Lung (tissue), 12 donors: ENCODE data around the gene SCN2B. TPM values are rescaled to one million over a fixed set of nuclear protein-coding genes. Genes with fewer than 3 reads are reported as not detected.

ENCODE experiments used
- ATAC-seq: fragments of 200-7000 bp; cut with Tn5 transposase; one replicate; pipeline ENCODE4 v1.9.1; 2020; ENCODE audit warnings: moderate number of reproducible peaks; ENCODE audit not compliant: insufficient read depth, low FRiP score
- DNase-seq, 3 donors: peaks; one replicate each; pipeline ENCODE4 v3.0.0-alpha.2; 2013 to 2017
- H3K27ac ChIP-seq, 2 donors: one replicate each; pipeline ENCODE4 v1.5.1; 2013; ENCODE audit warnings: mild to moderate bottlenecking in 2 of 2, moderate library complexity in 2 of 2, control low read depth in 1 of 2, inconsistent platforms in 1 of 2, low read depth in 1 of 2, low read length in 1 of 2
- H3K27me3 ChIP-seq, 3 donors: one replicate each; pipeline ENCODE4 v1.5.1; 2013; ENCODE audit warnings: low read length in 2 of 3; ENCODE audit not compliant: control insufficient read depth in 3 of 3, insufficient read depth in 3 of 3
- H3K36me3 ChIP-seq, 4 donors: one replicate each; pipeline ENCODE4 v1.5.1; 2013; ENCODE audit warnings: low read length in 4 of 4, mild to moderate bottlenecking in 1 of 4, moderate library complexity in 1 of 4; ENCODE audit not compliant: control insufficient read depth in 4 of 4, insufficient read depth in 4 of 4
- H3K4me1 ChIP-seq, 5 donors: one replicate each; pipeline ENCODE4 v1.5.1; 2013; ENCODE audit warnings: low read length in 5 of 5, mild to moderate bottlenecking in 2 of 5, moderate library complexity in 1 of 5; ENCODE audit not compliant: control insufficient read depth in 5 of 5, insufficient read depth in 5 of 5
- H3K4me3 ChIP-seq: one replicate; pipeline ENCODE4 v1.5.1; 2013; ENCODE audit warnings: mild to moderate bottlenecking, control low read depth, moderate library complexity
- H3K9ac ChIP-seq, 2 donors: one replicate each; pipeline ENCODE4 v1.5.1; 2013; ENCODE audit warnings: low read length in 2 of 2, control low read depth in 1 of 2; ENCODE audit not compliant: insufficient read depth in 1 of 2
- H3K9me3 ChIP-seq, 4 donors: one replicate each; pipeline ENCODE4 v1.5.1; 2013; ENCODE audit warnings: low read length in 3 of 4, mild to moderate bottlenecking in 1 of 4, moderate library complexity in 1 of 4; ENCODE audit not compliant: control insufficient read depth in 4 of 4, insufficient read depth in 3 of 4
- CTCF ChIP-seq: IDR thresholded peaks from 2 replicates; pipeline ENCODE4 v1.5.1; 2012; ENCODE audit warnings: mild to moderate bottlenecking; ENCODE audit errors: control extremely low read depth, extremely low read depth
- WGBS, 2 donors: extraction: QIAGEN DNeasy Blood & Tissue Kit; methylation state at CpG; one replicate each; pipeline ENCODE4 v1.1.7; 2013; 5-methylcytosine and 5-hydroxymethylcytosine counted together
- polyA plus RNA-seq, 2 donors: library from polyadenylated mRNA; stranded (reverse); fragments of 200-250 nt; gene quantifications; one replicate each; pipeline ENCODE4 v1.2.1, GENCODE V29; 2013
- total RNA-seq, 2 donors: library from RNA; depleted of rRNA in 1 of 2; stranded (reverse); fragments of >200 nt in 1 of 2; gene quantifications; one replicate each; pipeline ENCODE4 v1.2.1, GENCODE V29; 2014 to 2021
- donor health status: control.
- donor health status: control.
- donor health status: Bipolar disorder and iron deficiency.
- donor health status: healthy.
- donor health status: DM: yes; HTN: yes; CAD: no.

The SCN2B gene
- total and polyA plus RNA-seq, 4 donors: 0.03 to 1.6 (median 0.62) TPM

GRCh38 chr11:118143661-118144185 lies 32.7 kb downstream of the SCN2B start:
- Histone ChIP-seq H3K4me1 (peaks cover 0 to 5% (median 0%) of the 10 kb centered on the region in 5 donors), H3K27ac (no peak overlapping the region), H3K9me3 (no peaks in the 10 kb centered on the region), H3K36me3 (no peaks in the 10 kb centered on the region), H3K9ac (no peak overlapping the region), H3K27me3 (peaks cover 0 to 10% (median 0%) of the 10 kb centered on the region in 3 donors), H3K4me3 (no peak overlapping the region)
- ATAC-seq (no peak), DNase-seq (peak in 1 of 3 donors; percentile 6)
- TF ChIP-seq CTCF: no peak
- WGBS, 2 donors: 73 to 81% methylated on average over 12 of the region's 12 CpGs

DNA sequence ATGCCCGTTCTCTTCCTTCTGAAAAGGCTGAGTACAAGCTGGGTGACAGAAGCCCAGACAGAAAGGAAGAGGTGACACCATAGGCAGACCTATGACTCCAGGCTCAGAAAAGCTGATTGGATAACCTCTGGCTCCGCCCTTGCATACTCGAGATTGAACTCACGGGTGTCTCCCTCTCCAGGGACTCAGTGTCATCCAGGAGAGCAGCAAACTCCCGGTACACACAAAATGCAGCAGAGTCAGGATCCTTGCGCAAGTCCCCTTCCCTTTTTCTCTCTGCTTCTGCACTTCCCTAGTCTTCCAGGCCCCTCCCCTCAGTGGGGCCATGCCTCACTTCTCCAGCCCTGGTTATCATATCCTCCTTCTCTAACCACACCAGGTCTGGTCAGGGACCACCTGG lies 33.6 kb downstream of the SCN2B start:
- ATAC-seq (no peak), DNase-seq (no peak)
- Histone ChIP-seq H3K27me3 (peaks cover 0 to 10% (median 0%) of the 10 kb centered on the region in 3 donors), H3K4me3 (no peak overlapping the region), H3K9me3 (no peaks in the 10 kb centered on the region), H3K4me1 (no peaks in the 10 kb centered on the region), H3K9ac (no peak overlapping the region), H3K27ac (no peak overlapping the region), H3K36me3 (no peaks in the 10 kb centered on the region)
- WGBS, 2 donors: 22 to 36% methylated on average over 6 of the region's 6 CpGs
- no peak for TF ChIP-seq CTCF

DNA sequence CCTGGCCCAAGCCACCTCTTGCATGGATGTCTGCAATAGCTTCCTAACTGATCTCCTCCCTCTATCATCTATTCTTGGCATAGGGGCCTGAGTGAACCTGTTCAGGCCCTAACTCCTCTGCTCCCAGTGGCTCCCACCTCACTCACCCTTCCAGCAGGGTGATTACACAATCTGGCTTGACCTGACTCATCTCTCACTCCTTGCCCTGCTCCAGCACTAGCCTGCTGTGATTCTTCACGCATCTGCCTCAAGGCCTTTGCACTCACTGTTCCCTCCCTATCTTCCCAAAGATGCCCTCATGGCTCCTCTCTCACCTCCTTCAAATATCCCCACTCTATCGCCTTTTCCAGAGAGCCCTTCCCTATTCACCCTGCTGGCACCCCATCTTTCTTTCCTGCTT lies 34.4 kb downstream of the SCN2B start:
- no peak overlapping the region for H3K4me3 ChIP-seq
- H3K4me1 ChIP-seq: no peaks in the 10 kb centered on the region
- no peaks in the 10 kb centered on the region for H3K36me3 ChIP-seq
- DNase-seq (no peak), ATAC-seq (no peak)
- 54 to 61% methylated on average over 2 of the region's 2 CpGs for WGBS, 2 donors
- no peaks in the 10 kb centered on the region for H3K9me3 ChIP-seq
- no peak overlapping the region for H3K27ac ChIP-seq
- TF ChIP-seq CTCF: no peak
- peaks cover 0 to 10% (median 0%) of the 10 kb centered on the region in 3 donors for H3K27me3 ChIP-seq
- no peak overlapping the region for H3K9ac ChIP-seq

GRCh38 chr11:118139578-118139977 lies 36.9 kb downstream of the SCN2B start:
- Histone ChIP-seq H3K9ac (no peak overlapping the region), H3K9me3 (no peaks in the 10 kb centered on the region), H3K27me3 (peaks cover 0 to 10% (median 0%) of the 10 kb centered on the region in 3 donors), H3K4me1 (no peaks in the 10 kb centered on the region), H3K27ac (no peak overlapping the region), H3K4me3 (no peak overlapping the region), H3K36me3 (no peaks in the 10 kb centered on the region)
- ATAC-seq (no peak), DNase-seq (no peak)
- no peak for TF ChIP-seq CTCF
- 21 to 71% methylated on average over 1 of the region's 1 CpG for WGBS, 2 donors
